ENCODE measurements around the gene PGM1. TPM values are rescaled to one million over a fixed set of nuclear protein-coding genes. Genes with fewer than 3 reads are reported as not detected.

The PGM1 gene
- total and polyA plus RNA-seq, 2 of the 13 experiments (the other 11 are each of a cell fraction or from before 2014, with no cell fraction given): 51.6 to 105 TPM

- TF ChIP-seq USF2 (IDR thresholded peaks at IDR 0.05; ENCODE audit: low read depth, low read length): no peak
- TF ChIP-seq USF2 (CRISPR knock-in tag; IDR thresholded peaks at IDR 0.05; ENCODE audit: borderline replicate concordance): no peak
- TF ChIP-seq SP2 (CRISPR knock-in tag; IDR thresholded peaks at IDR 0.05): no peak
- TF ChIP-seq FOXA1 (IDR thresholded peaks at IDR 0.05): no peak
- TF ChIP-seq FOXA1 (CRISPR knock-in tag; IDR thresholded peaks at IDR 0.05): no peak
- no peak for TF ChIP-seq XBP1 (CRISPR knock-in tag; IDR thresholded peaks at IDR 0.05)
- no peak; the same call in 1 of the 2 replicates for TF ChIP-seq ZMYM4 (CRISPR knock-in tag; IDR thresholded peaks at IDR 0.05)
- TF ChIP-seq CBX5 (CRISPR knock-in tag; IDR thresholded peaks at IDR 0.05; ENCODE audit: borderline replicate concordance): no peak
- TF ChIP-seq, protein P1, sequence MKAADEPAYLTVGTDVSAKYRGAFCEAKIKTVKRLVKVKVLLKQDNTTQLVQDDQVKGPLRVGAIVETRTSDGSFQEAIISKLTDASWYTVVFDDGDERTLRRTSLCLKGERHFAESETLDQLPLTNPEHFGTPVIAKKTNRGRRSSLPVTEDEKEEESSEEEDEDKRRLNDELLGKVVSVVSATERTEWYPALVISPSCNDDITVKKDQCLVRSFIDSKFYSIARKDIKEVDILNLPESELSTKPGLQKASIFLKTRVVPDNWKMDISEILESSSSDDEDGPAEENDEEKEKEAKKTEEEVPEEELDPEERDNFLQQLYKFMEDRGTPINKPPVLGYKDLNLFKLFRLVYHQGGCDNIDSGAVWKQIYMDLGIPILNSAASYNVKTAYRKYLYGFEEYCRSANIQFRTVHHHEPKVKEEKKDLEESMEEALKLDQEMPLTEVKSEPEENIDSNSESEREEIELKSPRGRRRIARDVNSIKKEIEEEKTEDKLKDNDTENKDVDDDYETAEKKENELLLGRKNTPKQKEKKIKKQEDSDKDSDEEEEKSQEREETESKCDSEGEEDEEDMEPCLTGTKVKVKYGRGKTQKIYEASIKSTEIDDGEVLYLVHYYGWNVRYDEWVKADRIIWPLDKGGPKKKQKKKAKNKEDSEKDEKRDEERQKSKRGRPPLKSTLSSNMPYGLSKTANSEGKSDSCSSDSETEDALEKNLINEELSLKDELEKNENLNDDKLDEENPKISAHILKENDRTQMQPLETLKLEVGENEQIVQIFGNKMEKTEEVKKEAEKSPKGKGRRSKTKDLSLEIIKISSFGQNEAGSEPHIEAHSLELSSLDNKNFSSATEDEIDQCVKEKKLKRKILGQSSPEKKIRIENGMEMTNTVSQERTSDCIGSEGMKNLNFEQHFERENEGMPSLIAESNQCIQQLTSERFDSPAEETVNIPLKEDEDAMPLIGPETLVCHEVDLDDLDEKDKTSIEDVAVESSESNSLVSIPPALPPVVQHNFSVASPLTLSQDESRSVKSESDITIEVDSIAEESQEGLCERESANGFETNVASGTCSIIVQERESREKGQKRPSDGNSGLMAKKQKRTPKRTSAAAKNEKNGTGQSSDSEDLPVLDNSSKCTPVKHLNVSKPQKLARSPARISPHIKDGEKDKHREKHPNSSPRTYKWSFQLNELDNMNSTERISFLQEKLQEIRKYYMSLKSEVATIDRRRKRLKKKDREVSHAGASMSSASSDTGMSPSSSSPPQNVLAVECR (CRISPR knock-in tag; IDR thresholded peaks at IDR 0.05; ENCODE audit: borderline replicate concordance): peak; percentile 61; the same call in 1 of the 2 replicates
- TF ChIP-seq MAFF (IDR thresholded peaks at IDR 0.05; ENCODE audit: low read depth, low read length): no peak
- no peak for TF ChIP-seq SRF (IDR thresholded peaks at IDR 0.05; ENCODE audit: low read depth, low read length)
- TF ChIP-seq RXRA (CRISPR knock-in tag; IDR thresholded peaks at IDR 0.05): peak; percentile 14; the same call in 1 of the 2 replicates
- no peak for TF ChIP-seq DMAP1 (CRISPR knock-in tag; IDR thresholded peaks at IDR 0.05)
- no peak for TF ChIP-seq SP140L (CRISPR knock-in tag; IDR thresholded peaks at IDR 0.05; ENCODE audit: borderline replicate concordance)
- no peak for TF ChIP-seq ZNF75D (CRISPR knock-in tag; IDR thresholded peaks at IDR 0.05; ENCODE audit: borderline replicate concordance)
- no peak for TF ChIP-seq ZBTB7A (CRISPR knock-in tag; IDR thresholded peaks at IDR 0.05)
- no peak for TF ChIP-seq ZNF775 (CRISPR knock-in tag; IDR thresholded peaks at IDR 0.05; ENCODE audit: borderline replicate concordance)
- no peak for TF ChIP-seq STAT5B (CRISPR knock-in tag; IDR thresholded peaks at IDR 0.05)
- TF ChIP-seq ZNF83 (CRISPR knock-in tag; IDR thresholded peaks at IDR 0.05; ENCODE audit: borderline replicate concordance): no peak
- TF ChIP-seq, protein P2, sequence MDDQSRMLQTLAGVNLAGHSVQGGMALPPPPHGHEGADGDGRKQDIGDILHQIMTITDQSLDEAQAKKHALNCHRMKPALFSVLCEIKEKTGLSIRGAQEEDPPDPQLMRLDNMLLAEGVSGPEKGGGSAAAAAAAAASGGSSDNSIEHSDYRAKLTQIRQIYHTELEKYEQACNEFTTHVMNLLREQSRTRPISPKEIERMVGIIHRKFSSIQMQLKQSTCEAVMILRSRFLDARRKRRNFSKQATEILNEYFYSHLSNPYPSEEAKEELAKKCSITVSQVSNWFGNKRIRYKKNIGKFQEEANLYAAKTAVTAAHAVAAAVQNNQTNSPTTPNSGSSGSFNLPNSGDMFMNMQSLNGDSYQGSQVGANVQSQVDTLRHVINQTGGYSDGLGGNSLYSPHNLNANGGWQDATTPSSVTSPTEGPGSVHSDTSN (CRISPR knock-in tag; IDR thresholded peaks at IDR 0.05; ENCODE audit: borderline replicate concordance): no peak
- no peak for TF ChIP-seq DNMT3B (CRISPR knock-in tag; conservative IDR thresholded peaks at IDR 0.05)
- TF ChIP-seq, protein P3, sequence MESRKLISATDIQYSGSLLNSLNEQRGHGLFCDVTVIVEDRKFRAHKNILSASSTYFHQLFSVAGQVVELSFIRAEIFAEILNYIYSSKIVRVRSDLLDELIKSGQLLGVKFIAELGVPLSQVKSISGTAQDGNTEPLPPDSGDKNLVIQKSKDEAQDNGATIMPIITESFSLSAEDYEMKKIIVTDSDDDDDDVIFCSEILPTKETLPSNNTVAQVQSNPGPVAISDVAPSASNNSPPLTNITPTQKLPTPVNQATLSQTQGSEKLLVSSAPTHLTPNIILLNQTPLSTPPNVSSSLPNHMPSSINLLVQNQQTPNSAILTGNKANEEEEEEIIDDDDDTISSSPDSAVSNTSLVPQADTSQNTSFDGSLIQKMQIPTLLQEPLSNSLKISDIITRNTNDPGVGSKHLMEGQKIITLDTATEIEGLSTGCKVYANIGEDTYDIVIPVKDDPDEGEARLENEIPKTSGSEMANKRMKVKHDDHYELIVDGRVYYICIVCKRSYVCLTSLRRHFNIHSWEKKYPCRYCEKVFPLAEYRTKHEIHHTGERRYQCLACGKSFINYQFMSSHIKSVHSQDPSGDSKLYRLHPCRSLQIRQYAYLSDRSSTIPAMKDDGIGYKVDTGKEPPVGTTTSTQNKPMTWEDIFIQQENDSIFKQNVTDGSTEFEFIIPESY (CRISPR knock-in tag; IDR thresholded peaks at IDR 0.05): no peak
Measured at GRCh38 chr1:63593886-63594605, 835 bp downstream of the PGM1 start (continued).

Measured in HepG2 (cell line).